PC-9 (cell line): Measurements from ENCODE around the gene KLHL42. TPM values are rescaled to one million over a fixed set of nuclear protein-coding genes. Genes with fewer than 3 reads are reported as not detected.
"Not testable (repeated sequence)": the region's sequence is repeated elsewhere in the genome, so short reads cannot be mapped to it uniquely, and the experiment has no call there.

Experiments used
- BruUV-seq: library from RNA; stranded (reverse); fragments of 400-500 nt; replicated peaks from 2 replicates; lab custom pipeline; 2021; lab: Mats Ljungman, UMichigan
- CTCF ChIA-PET: fragments of 300-600 bp; sonication (Branson Sonifier 250); formaldehyde crosslinking; loops from one replicate; lab custom pipeline; 2022; ENCODE audit warnings: antibody characterized with exemption; lab: Charles Lee
- POLR2A ChIA-PET: fragments of 300-600 bp; sonication (Branson Sonifier 250); formaldehyde crosslinking; loops from one replicate; lab custom pipeline; 2022; ENCODE audit warnings: antibody characterized with exemption; ENCODE audit not compliant: unreplicated experiment; lab: Charles Lee
- DNase-seq, 2 experiments: peaks; one replicate each; pipeline versions ENCODE4 v3.0.0 to v3.0.0-alpha.2; 2015 to 2022; ENCODE audit warnings: mixed read lengths in 1 of 2
- H2AFZ ChIP-seq: fragments of 200-600 bp; sonication (generic); 2 replicates; pipeline ENCODE4 v1.8.1; 2017; ENCODE audit warnings: antibody characterized with exemption
- H3F3A ChIP-seq: fragments of 200-600 bp; sonication (generic); 2 replicates; pipeline ENCODE4 v1.8.1; 2017; ENCODE audit warnings: antibody characterized with exemption, mild to moderate bottlenecking, low read depth; ENCODE audit not compliant: insufficient read depth
- H3K27ac ChIP-seq: fragments of 200-600 bp; sonication (generic); 2 replicates; pipeline ENCODE4 v1.6.1; 2016; ENCODE audit warnings: mixed run types
- H3K27me3 ChIP-seq: fragments of 200-600 bp; sonication (generic); 2 replicates; pipeline ENCODE4 v1.6.1; 2016; ENCODE audit warnings: low read depth, mixed run types; ENCODE audit not compliant: insufficient read depth
- H3K36me3 ChIP-seq: fragments of 200-600 bp; sonication (generic); 2 replicates; pipeline ENCODE4 v1.6.1; 2016; ENCODE audit warnings: low read depth, mixed run types
- H3K4me1 ChIP-seq: fragments of 200-600 bp; sonication (generic); replicated peaks from 2 replicates; pipeline ENCODE4 v1.6.1; 2016; ENCODE audit warnings: mixed run types; ENCODE audit not compliant: insufficient read depth
- H3K4me2 ChIP-seq: fragments of 200-600 bp; sonication (generic); 2 replicates; pipeline ENCODE4 v1.6.1; 2017; ENCODE audit warnings: mixed run types
- H3K4me3 ChIP-seq: fragments of 200-600 bp; sonication (generic); 2 replicates; pipeline ENCODE4 v1.6.1; 2016; ENCODE audit warnings: mixed run types
- H3K79me2 ChIP-seq: fragments of 200-600 bp; sonication (generic); 2 replicates; pipeline ENCODE4 v1.6.1; 2017; ENCODE audit warnings: low read depth, mixed run types
- H3K9me2 ChIP-seq: fragments of 200-600 bp; sonication (generic); 2 replicates; pipeline ENCODE4 v1.8.1; 2017; ENCODE audit warnings: mild to moderate bottlenecking; ENCODE audit not compliant: insufficient read depth
- H3K9me3 ChIP-seq: fragments of 200-600 bp; sonication (generic); 2 replicates; pipeline ENCODE4 v1.8.1; 2016; ENCODE audit warnings: low read depth; ENCODE audit not compliant: insufficient read depth
- H4K20me1 ChIP-seq: fragments of 200-600 bp; sonication (generic); 2 replicates; pipeline ENCODE4 v1.8.1; 2017; ENCODE audit not compliant: insufficient read depth
- EZH2 ChIP-seq: fragments of 200-600 bp; sonication (generic); IDR thresholded peaks from 2 replicates; pipeline ENCODE4 v1.8.0; 2017; ENCODE audit warnings: antibody characterized with exemption, low read depth
- intact Hi-C: fragments of 100-400 bp; cut with micrococcal nuclease; formaldehyde crosslinking; loops from one replicate; pipeline ENCODE4 v1.10.0; 2022; ENCODE audit not compliant: unreplicated experiment
- total RNA-seq: library from RNA; stranded (reverse); gene quantifications from 2 replicates; pipeline ENCODE4 v1.2.3, GENCODE V29; 2021
- TF ChIP-seq, protein P1 (sequence below): fragments of 200-600 bp; sonication (generic); conservative IDR thresholded peaks from 2 replicates; pipeline ENCODE4 v1.6.1; 2017; ENCODE audit warnings: mixed run types, antibody characterized with exemption, mild to moderate bottlenecking, moderate library complexity

Gene KLHL42
- total RNA-seq, 1 experiment from 2014 or later: 33.6 TPM

DNA sequence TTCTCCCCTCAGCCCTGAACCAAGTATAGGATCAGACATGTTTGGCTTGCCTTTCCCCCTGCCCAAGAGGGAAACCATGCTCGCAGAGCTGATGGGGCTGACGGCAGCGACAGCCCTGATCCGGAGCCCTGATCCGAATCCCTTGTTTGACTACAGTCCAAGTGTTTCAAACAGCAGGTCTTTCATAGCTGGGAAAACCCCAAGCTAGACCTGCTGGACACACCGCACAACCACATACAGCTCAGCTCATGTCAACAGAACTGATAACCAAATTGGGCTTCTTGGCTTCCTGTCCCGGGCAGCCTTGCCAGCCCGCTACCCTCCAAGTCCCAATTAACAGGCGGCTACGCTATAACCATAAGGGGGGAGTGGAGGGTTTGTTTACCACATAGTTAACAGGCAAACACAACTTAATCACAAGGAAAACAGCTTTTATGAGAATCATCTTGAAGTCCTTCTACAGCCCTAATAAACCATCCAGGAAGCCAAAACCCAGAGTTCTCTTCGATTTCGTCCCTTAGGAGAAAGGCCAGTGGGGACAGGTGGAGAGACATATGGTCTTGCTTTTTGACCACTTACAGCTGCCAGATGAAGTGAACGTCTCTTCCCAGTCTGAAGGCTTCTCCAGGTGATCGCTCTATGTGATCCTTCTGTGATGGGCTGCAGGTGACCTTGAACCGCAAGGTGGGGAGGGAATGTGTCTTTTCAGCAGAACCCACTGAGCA lies 64.5 kb downstream of the KLHL42 start:
- intact Hi-C loops: no loop called here
- Histone ChIP-seq H3K27ac (no peak overlapping the region), H4K20me1 (no peaks in the 10 kb centered on the region), H3K9me2 (no peaks in the 10 kb centered on the region), H3F3A (no peaks in the 10 kb centered on the region), H3K79me2 (no peaks in the 10 kb centered on the region), H3K4me3 (no peak overlapping the region), H3K9me3 (no peaks in the 10 kb centered on the region), H3K4me1 (no peaks in the 10 kb centered on the region), H2AFZ (no peak overlapping the region), H3K36me3 (no peaks in the 10 kb centered on the region), H3K4me2 (no peak overlapping the region), H3K27me3 (no peaks in the 10 kb centered on the region)
- POLR2A ChIA-PET: no interaction called here
- no peak for TF ChIP-seq EZH2
- TF ChIP-seq, protein P1, sequence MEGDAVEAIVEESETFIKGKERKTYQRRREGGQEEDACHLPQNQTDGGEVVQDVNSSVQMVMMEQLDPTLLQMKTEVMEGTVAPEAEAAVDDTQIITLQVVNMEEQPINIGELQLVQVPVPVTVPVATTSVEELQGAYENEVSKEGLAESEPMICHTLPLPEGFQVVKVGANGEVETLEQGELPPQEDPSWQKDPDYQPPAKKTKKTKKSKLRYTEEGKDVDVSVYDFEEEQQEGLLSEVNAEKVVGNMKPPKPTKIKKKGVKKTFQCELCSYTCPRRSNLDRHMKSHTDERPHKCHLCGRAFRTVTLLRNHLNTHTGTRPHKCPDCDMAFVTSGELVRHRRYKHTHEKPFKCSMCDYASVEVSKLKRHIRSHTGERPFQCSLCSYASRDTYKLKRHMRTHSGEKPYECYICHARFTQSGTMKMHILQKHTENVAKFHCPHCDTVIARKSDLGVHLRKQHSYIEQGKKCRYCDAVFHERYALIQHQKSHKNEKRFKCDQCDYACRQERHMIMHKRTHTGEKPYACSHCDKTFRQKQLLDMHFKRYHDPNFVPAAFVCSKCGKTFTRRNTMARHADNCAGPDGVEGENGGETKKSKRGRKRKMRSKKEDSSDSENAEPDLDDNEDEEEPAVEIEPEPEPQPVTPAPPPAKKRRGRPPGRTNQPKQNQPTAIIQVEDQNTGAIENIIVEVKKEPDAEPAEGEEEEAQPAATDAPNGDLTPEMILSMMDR: no peak
- no TSS peak for BruUV-seq
- no peak for DNase-seq
- CTCF ChIA-PET: no interaction called here

DNA sequence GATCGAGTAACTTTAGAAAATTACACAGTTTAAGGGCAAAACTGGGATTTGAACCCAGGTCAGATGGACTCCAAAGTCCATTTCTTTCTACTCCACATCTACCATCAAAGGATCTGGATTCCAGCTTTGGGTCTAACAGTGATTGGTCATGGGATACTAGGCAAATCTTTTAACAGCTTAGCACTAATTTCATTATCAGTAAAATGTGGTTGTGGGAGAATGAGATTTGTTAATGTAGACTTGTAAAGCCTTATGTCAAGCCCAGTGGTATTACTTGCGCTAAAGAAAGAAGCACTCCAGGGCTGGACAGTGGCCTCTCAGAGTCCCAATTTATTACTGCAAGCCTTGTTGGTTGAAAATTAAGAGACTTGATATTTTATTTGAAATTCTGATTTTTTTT lies 65.2 kb downstream of the KLHL42 start:
- no peaks in the 10 kb centered on the region for H3K79me2 ChIP-seq
- H3K4me2 ChIP-seq: no peak overlapping the region
- BruUV-seq: no TSS peak
- no peaks in the 10 kb centered on the region for H4K20me1 ChIP-seq
- no peaks in the 10 kb centered on the region for H3K4me1 ChIP-seq
- no peaks in the 10 kb centered on the region for H3K27me3 ChIP-seq
- no peak overlapping the region for H3K4me3 ChIP-seq
- H3K9me3 ChIP-seq: no peaks in the 10 kb centered on the region
- no peak for TF ChIP-seq EZH2
- TF ChIP-seq, protein P1: no peak
- intact Hi-C loops: no loop called here
- no peak overlapping the region for H2AFZ ChIP-seq
- CTCF ChIA-PET: interaction anchor here (0.6 kb wide), 1 partner anchor 11 kb away, joined by 6 read pairs; no protein-coding TSS in a partner anchor
- H3K27ac ChIP-seq: no peak overlapping the region
- H3F3A ChIP-seq: no peaks in the 10 kb centered on the region
- POLR2A ChIA-PET: no interaction called here
- no peak for DNase-seq
- no peaks in the 10 kb centered on the region for H3K9me2 ChIP-seq
- no peaks in the 10 kb centered on the region for H3K36me3 ChIP-seq

DNA sequence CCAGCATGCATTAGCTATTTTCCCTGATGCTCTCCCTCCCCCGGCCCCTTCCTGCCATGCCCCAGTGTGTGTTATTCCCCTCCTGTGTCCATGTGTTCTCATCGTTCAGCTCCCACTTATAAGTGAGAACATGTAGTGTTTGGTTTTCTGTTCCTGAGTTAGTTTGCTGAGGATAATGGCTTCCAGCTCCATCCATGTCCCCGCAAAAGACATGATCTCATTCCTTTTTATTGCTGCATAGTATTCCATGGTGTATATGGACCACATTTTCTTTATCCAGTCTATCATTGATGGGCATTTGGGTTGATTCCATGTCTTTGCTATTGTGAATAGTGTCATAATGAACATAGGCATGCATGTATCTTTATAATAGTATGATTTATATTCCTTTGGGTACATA lies 65.7 kb downstream of the KLHL42 start:
- H3K9me3 ChIP-seq, H3K4me2 ChIP-seq, H3K4me1 ChIP-seq, H2AFZ ChIP-seq, H3K27ac ChIP-seq, H4K20me1 ChIP-seq, H3K79me2 ChIP-seq, BruUV-seq, H3K27me3 ChIP-seq, H3K9me2 ChIP-seq, DNase-seq, H3K4me3 ChIP-seq, intact Hi-C loops, H3F3A ChIP-seq, POLR2A ChIA-PET, H3K36me3 ChIP-seq: not testable (repeated sequence)
- CTCF ChIA-PET: interaction anchor here (0.6 kb wide), 1 partner anchor 11 kb away, joined by 6 read pairs; no protein-coding TSS in a partner anchor

DNA sequence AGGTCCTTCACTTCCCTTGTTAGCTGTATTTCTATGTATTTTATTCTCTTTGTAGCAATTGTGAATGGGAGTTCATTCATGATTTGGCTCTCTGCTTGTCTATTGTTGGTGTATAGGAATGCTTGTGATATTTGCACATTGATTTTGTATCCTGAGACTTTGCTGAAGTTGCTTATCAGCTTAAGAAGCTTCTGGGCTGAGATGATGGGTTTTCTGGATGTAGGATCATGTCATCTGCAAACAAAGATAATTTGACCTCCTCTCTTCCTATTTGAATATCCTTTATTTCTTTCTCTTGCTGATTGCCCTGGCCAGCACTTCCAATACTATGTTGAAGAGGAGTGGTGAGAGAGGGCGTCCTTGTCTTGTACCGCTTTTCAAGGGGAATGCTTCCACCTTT lies 67.3 kb downstream of the KLHL42 start:
- H3K27ac ChIP-seq, H3K4me1 ChIP-seq, intact Hi-C loops, H3K9me3 ChIP-seq, H3K36me3 ChIP-seq, H3K9me2 ChIP-seq, H3K27me3 ChIP-seq, DNase-seq, H4K20me1 ChIP-seq, POLR2A ChIA-PET, H3K79me2 ChIP-seq, H3K4me2 ChIP-seq, CTCF ChIA-PET, H2AFZ ChIP-seq, H3K4me3 ChIP-seq, H3F3A ChIP-seq, BruUV-seq: not testable (repeated sequence)
